ENCODE results near the gene WFIKKN1.

WFIKKN1 gene

GRCh38 chr16:675884-676564, 45.2 kb downstream of the WFIKKN1 start:
- DNase-seq, result no peak

- DNase-seq, result no peak
Observed at GRCh38 chr16:676565-676902, 45.7 kb downstream of the WFIKKN1 start.

GRCh38 chr16:676913-677312, 46.1 kb downstream of the WFIKKN1 start:
- DNase-seq, result no peak

- DNase-seq, result no peak
Observed at GRCh38 chr16:677316-678190, 46.8 kb downstream of the WFIKKN1 start.

- DNase-seq, result no peak
Observed at GRCh38 chr16:678209-678857, 47.5 kb downstream of the WFIKKN1 start.

- DNase-seq, result peak; percentile 85
Observed at GRCh38 chr16:678858-679813, 48.4 kb downstream of the WFIKKN1 start.

GRCh38 chr16:679814-680624, 49.2 kb downstream of the WFIKKN1 start, which contains the start of gene STUB1:
TSS of gene STUB1 (plus strand) at chr16:680410. CDS start at chr16:680526, 116 bp downstream.
- peak; percentile 94 for DNase-seq

GRCh38 chr16:680625-680945, 49.8 kb downstream of the WFIKKN1 start:
- no peak for DNase-seq

GRCh38 chr16:680967-681745, 50.4 kb downstream of the WFIKKN1 start:
- no peak for DNase-seq

GRCh38 chr16:681746-682427, 51.1 kb downstream of the WFIKKN1 start:
- DNase-seq, result no peak

- no peak for DNase-seq
Observed at GRCh38 chr16:682493-683395, 52.0 kb downstream of the WFIKKN1 start.

GRCh38 chr16:683396-684070, 52.7 kb downstream of the WFIKKN1 start:
- no peak for DNase-seq
